HEK293 (cell line): Measurements from ENCODE around the gene PACRG.

Experiments
- CTCF ChIA-PET: fragments of 350-600 bp; formaldehyde crosslinking; extraction: SDS; loops from one replicate; lab custom pipeline; 2021; ENCODE audit warnings: antibody characterized with exemption; lab: Yijun Ruan, JAX
- POLR2A ChIA-PET: fragments of 300-600 bp; formaldehyde crosslinking; extraction: SDS; loops from one replicate; lab custom pipeline; 2020; ENCODE audit warnings: antibody characterized with exemption, inconsistent platforms; lab: Yijun Ruan, JAX
- H3K27ac ChIP-seq: fragments of 200-500 bp; sonication (Bioruptor generic); 2 replicates; pipeline ENCODE4 v1.5.1; 2014; ENCODE audit warnings: low read depth, low read length, control low read depth, inconsistent platforms; ENCODE audit errors: extremely low read depth
- H3K36me3 ChIP-seq, 2 experiments: fragments of 200-500 bp in 1 of 2; sonication (Bioruptor generic) in 1 of 2; 1 replicate in 1 of 2; 2 replicates in 1 of 2; pipeline ENCODE4 v1.5.1; 2014 to 2017; ENCODE audit warnings: inconsistent platforms in 2 of 2, low read length in 2 of 2; ENCODE audit not compliant: control insufficient read depth in 2 of 2, insufficient read depth in 1 of 2
- H3K4me1 ChIP-seq: fragments of 200-500 bp; sonication (Bioruptor generic); 2 replicates; pipeline ENCODE4 v1.5.1; 2014; ENCODE audit warnings: mild to moderate bottlenecking, low read length, inconsistent platforms; ENCODE audit not compliant: control insufficient read depth, insufficient read depth
- H3K4me3 ChIP-seq: 2 replicates; pipeline ENCODE4 v1.5.1; 2011; ENCODE audit warnings: low read depth, mild to moderate bottlenecking, control low read depth, low read length, moderate library complexity
- H3K9me3 ChIP-seq: fragments of 200-500 bp; sonication (Bioruptor generic); 2 replicates; pipeline ENCODE4 v1.5.1; 2014; ENCODE audit warnings: low read depth, low read length, inconsistent platforms; ENCODE audit not compliant: control insufficient read depth, insufficient read depth
- REPIN1 ChIP-seq: fragments of 450-650 bp; formaldehyde crosslinking; IDR thresholded peaks from 2 replicates; pipeline ENCODE4 v1.5.1; 2017; ENCODE audit warnings: missing biosample characterization, missing genetic modification characterization, low read depth
- SCRT1 ChIP-seq: fragments of 450-650 bp; formaldehyde crosslinking; IDR thresholded peaks from 2 replicates; pipeline ENCODE4 v1.5.1; 2016; ENCODE audit warnings: missing biosample characterization, missing genetic modification characterization, borderline replicate concordance
- WT1 ChIP-seq: fragments of 450-650 bp; formaldehyde crosslinking; IDR thresholded peaks from 2 replicates; pipeline ENCODE4 v1.5.1; 2016; ENCODE audit warnings: missing biosample characterization, missing genetic modification characterization
- ZBTB1 ChIP-seq: fragments of 450-650 bp; formaldehyde crosslinking; IDR thresholded peaks from 2 replicates; pipeline ENCODE4 v1.5.1; 2016; ENCODE audit warnings: missing biosample characterization, missing genetic modification characterization
- ZFP41 ChIP-seq: fragments of 450-650 bp; formaldehyde crosslinking; IDR thresholded peaks from 2 replicates; pipeline ENCODE4 v1.5.1; 2016; ENCODE audit warnings: missing biosample characterization, missing genetic modification characterization, borderline replicate concordance
- ZNF112 ChIP-seq: fragments of 450-650 bp; formaldehyde crosslinking; IDR thresholded peaks from 2 replicates; pipeline ENCODE4 v1.5.0; 2017; ENCODE audit warnings: missing biosample characterization, missing genetic modification characterization
- ZNF654 ChIP-seq: fragments of 450-650 bp; formaldehyde crosslinking; IDR thresholded peaks from 2 replicates; pipeline ENCODE4 v1.5.1; 2016; ENCODE audit warnings: low read depth, missing biosample characterization, missing genetic modification characterization
- ZNF768 ChIP-seq: fragments of 450-650 bp; formaldehyde crosslinking; IDR thresholded peaks from 2 replicates; pipeline ENCODE4 v1.5.1; 2018; ENCODE audit warnings: missing biosample characterization, mild to moderate bottlenecking, missing genetic modification characterization
- ZNF785 ChIP-seq: fragments of 450-650 bp; formaldehyde crosslinking; IDR thresholded peaks from 2 replicates; pipeline ENCODE4 v1.5.1; 2016; ENCODE audit warnings: missing biosample characterization, missing genetic modification characterization
- ZSCAN23 ChIP-seq: fragments of 450-650 bp; formaldehyde crosslinking; IDR thresholded peaks from 2 replicates; pipeline ENCODE4 v1.5.1; 2016; ENCODE audit warnings: missing biosample characterization, missing genetic modification characterization
- TF ChIP-seq, protein P1 (sequence below): fragments of 450-650 bp; formaldehyde crosslinking; IDR thresholded peaks from 2 replicates; pipeline ENCODE4 v1.5.1; 2016; ENCODE audit warnings: missing biosample characterization, missing genetic modification characterization, borderline replicate concordance
- TF ChIP-seq, protein P2 (sequence below): sonication (generic); formaldehyde crosslinking; IDR thresholded peaks from 2 replicates; pipeline ENCODE4 v1.8.1; 2022; ENCODE audit warnings: mild to moderate bottlenecking, moderate library complexity, missing genetic modification reagents
- TF ChIP-seq, protein P3 (sequence below): fragments of 450-650 bp; formaldehyde crosslinking; IDR thresholded peaks from 2 replicates; pipeline ENCODE4 v1.5.1; 2016; ENCODE audit warnings: missing biosample characterization, missing genetic modification characterization, low read depth
- TF ChIP-seq, protein P4 (sequence below): fragments of 450-650 bp; formaldehyde crosslinking; IDR thresholded peaks from 2 replicates; pipeline ENCODE4 v1.5.1; 2016; ENCODE audit warnings: missing biosample characterization, missing genetic modification characterization

Gene PACRG

DNA sequence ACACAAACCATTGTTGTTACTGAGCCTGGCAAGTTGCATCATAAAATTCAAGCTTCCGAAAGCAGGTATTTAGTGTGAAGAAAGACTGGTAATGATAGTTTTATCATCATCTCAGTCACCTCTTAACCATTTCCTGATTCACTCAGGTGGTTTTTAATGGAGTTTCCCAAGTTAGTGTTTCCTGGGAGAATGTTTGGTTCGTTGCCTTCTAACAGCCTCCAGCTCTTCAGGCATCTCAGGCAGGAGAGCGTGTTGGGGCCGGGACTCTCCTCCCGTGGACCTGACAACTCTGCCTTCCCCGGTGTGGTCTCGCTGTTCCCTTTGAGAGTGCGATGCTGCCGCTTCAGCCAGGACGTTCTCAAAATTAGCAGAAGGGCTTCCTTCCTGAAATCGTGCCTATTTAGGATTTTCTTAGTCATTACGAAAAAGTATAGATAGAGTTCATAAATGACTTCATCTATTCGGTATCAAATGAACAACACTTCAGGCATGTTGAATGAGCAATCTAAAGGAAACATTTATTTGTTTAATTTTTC lies 581.8 kb downstream of the PACRG start:
- H3K36me3 ChIP-seq, result no peaks in the 10 kb centered on the region
- POLR2A ChIA-PET, result no interaction called here
- CTCF ChIA-PET, result no interaction called here

DNA sequence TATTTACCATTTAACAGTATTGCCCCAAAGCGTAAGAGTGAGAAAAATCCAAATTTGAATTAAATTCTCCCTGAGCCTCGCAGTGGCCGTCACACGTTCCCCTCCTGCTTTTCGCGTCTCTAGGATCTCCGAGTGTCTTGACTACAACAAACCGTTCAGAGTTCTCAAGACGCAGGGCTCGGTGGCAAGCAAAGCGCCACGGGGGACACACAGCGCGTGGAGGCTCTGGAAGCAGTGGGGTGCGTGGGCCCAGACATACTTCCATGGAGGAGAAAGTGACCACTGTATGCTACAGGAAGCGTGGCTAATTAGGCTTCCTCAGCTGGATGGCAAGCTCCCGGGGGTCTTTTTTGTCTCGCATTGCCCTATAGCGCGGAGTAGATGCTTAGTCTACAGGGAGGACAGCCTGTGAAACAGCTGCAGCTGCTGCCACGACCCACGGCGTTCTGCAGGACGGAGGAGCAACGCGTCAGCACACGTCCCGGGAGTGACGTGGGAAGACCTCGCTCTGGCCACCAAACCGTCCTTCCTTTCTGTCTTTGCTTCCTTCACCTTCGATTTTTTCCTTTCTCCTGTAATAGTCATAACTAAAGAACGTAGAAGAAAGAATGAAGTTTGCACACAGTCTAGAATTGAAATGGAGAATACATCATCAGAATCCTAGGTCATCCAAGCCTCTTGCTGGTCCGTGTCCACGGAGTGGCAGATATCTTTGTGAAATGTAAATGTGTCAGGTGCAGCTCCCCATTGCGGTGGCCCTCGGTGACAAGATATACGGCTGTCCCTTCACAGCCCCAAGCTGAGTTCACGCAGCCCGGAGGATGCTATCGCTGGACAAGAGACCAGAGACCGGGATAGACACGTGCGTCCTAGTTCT lies 582.6 kb downstream of the PACRG start:
- no peak overlapping the region for H3K27ac ChIP-seq
- H3K4me1 ChIP-seq, result no peaks in the 10 kb centered on the region

More for the DNA sequence above, 581.8 kb downstream of the PACRG start:
- no peaks in the 10 kb centered on the region for H3K4me1 ChIP-seq
- TF ChIP-seq WT1 (tag by site-specific recombination), result no peak
- TF ChIP-seq, protein P1, sequence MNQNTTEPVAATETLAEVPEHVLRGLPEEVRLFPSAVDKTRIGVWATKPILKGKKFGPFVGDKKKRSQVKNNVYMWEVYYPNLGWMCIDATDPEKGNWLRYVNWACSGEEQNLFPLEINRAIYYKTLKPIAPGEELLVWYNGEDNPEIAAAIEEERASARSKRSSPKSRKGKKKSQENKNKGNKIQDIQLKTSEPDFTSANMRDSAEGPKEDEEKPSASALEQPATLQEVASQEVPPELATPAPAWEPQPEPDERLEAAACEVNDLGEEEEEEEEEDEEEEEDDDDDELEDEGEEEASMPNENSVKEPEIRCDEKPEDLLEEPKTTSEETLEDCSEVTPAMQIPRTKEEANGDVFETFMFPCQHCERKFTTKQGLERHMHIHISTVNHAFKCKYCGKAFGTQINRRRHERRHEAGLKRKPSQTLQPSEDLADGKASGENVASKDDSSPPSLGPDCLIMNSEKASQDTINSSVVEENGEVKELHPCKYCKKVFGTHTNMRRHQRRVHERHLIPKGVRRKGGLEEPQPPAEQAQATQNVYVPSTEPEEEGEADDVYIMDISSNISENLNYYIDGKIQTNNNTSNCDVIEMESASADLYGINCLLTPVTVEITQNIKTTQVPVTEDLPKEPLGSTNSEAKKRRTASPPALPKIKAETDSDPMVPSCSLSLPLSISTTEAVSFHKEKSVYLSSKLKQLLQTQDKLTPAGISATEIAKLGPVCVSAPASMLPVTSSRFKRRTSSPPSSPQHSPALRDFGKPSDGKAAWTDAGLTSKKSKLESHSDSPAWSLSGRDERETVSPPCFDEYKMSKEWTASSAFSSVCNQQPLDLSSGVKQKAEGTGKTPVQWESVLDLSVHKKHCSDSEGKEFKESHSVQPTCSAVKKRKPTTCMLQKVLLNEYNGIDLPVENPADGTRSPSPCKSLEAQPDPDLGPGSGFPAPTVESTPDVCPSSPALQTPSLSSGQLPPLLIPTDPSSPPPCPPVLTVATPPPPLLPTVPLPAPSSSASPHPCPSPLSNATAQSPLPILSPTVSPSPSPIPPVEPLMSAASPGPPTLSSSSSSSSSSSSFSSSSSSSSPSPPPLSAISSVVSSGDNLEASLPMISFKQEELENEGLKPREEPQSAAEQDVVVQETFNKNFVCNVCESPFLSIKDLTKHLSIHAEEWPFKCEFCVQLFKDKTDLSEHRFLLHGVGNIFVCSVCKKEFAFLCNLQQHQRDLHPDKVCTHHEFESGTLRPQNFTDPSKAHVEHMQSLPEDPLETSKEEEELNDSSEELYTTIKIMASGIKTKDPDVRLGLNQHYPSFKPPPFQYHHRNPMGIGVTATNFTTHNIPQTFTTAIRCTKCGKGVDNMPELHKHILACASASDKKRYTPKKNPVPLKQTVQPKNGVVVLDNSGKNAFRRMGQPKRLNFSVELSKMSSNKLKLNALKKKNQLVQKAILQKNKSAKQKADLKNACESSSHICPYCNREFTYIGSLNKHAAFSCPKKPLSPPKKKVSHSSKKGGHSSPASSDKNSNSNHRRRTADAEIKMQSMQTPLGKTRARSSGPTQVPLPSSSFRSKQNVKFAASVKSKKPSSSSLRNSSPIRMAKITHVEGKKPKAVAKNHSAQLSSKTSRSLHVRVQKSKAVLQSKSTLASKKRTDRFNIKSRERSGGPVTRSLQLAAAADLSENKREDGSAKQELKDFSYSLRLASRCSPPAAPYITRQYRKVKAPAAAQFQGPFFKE (tag by site-specific recombination), result no peak
- TF ChIP-seq SCRT1 (tag by site-specific recombination), result no peak
- no peak for TF ChIP-seq REPIN1
- no peak for TF ChIP-seq ZSCAN23 (tag by site-specific recombination)
- TF ChIP-seq, protein P2, sequence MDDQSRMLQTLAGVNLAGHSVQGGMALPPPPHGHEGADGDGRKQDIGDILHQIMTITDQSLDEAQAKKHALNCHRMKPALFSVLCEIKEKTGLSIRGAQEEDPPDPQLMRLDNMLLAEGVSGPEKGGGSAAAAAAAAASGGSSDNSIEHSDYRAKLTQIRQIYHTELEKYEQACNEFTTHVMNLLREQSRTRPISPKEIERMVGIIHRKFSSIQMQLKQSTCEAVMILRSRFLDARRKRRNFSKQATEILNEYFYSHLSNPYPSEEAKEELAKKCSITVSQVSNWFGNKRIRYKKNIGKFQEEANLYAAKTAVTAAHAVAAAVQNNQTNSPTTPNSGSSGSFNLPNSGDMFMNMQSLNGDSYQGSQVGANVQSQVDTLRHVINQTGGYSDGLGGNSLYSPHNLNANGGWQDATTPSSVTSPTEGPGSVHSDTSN (CRISPR knock-in tag), result no peak
- no peak overlapping the region for H3K27ac ChIP-seq
- H3K9me3 ChIP-seq, result no peaks in the 10 kb centered on the region
- no peak overlapping the region for H3K4me3 ChIP-seq

More for the DNA sequence above, 582.6 kb downstream of the PACRG start:
- ChIA-PET CTCF (no interaction called here), POLR2A (no interaction called here)
- no peak for TF ChIP-seq ZFP41 (tag by site-specific recombination)
- no peak for TF ChIP-seq ZNF112
- TF ChIP-seq, protein P3, sequence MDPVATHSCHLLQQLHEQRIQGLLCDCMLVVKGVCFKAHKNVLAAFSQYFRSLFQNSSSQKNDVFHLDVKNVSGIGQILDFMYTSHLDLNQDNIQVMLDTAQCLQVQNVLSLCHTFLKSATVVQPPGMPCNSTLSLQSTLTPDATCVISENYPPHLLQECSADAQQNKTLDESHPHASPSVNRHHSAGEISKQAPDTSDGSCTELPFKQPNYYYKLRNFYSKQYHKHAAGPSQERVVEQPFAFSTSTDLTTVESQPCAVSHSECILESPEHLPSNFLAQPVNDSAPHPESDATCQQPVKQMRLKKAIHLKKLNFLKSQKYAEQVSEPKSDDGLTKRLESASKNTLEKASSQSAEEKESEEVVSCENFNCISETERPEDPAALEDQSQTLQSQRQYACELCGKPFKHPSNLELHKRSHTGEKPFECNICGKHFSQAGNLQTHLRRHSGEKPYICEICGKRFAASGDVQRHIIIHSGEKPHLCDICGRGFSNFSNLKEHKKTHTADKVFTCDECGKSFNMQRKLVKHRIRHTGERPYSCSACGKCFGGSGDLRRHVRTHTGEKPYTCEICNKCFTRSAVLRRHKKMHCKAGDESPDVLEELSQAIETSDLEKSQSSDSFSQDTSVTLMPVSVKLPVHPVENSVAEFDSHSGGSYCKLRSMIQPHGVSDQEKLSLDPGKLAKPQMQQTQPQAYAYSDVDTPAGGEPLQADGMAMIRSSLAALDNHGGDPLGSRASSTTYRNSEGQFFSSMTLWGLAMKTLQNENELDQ (tag by site-specific recombination), result no peak
- no peak for TF ChIP-seq ZNF768
- no peak for TF ChIP-seq ZBTB1
- TF ChIP-seq ZNF785 (tag by site-specific recombination), result no peak
- TF ChIP-seq, protein P4, sequence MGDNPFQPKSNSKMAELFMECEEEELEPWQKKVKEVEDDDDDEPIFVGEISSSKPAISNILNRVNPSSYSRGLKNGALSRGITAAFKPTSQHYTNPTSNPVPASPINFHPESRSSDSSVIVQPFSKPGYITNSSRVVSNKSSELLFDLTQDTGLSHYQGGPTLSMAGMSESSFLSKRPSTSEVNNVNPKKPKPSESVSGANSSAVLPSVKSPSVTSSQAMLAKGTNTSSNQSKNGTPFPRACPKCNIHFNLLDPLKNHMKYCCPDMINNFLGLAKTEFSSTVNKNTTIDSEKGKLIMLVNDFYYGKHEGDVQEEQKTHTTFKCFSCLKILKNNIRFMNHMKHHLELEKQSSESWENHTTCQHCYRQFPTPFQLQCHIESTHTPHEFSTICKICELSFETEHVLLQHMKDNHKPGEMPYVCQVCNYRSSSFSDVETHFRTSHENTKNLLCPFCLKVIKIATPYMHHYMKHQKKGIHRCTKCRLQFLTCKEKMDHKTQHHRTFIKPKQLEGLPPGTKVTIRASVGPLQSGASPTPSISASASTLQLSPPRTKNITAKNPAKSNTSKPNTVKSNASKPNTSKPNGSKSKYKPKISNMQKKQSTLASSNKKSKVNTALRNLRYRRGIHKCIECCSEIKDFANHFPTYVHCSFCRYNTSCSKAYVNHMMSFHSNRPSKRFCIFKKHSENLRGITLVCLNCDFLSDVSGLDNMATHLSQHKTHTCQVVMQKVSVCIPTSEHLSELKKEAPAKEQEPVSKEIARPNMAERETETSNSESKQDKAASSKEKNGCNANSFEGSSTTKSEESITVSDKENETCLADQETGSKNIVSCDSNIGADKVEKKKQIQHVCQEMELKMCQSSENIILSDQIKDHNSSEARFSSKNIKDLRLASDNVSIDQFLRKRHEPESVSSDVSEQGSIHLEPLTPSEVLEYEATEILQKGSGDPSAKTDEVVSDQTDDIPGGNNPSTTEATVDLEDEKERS (tag by site-specific recombination), result no peak
- TF ChIP-seq ZNF654 (tag by site-specific recombination), result no peak
- no peaks in the 10 kb centered on the region for H3K36me3 ChIP-seq
- no peaks in the 10 kb centered on the region for H3K9me3 ChIP-seq
- H3K4me3 ChIP-seq, result no peak overlapping the region
